Measurements from ENCODE around the gene SLC1A4. TPM values are rescaled to one million over a fixed set of nuclear protein-coding genes. Genes with fewer than 3 reads are reported as not detected.

Gene SLC1A4
- total RNA-seq, 2 donors from 2014 or later, result 0.07 to 1.9 TPM

GRCh38 chr2:65057391-65058052 is 68.3 kb downstream of the SLC1A4 start:
- 70 to 84% methylated on average over 6 of the region's 6 CpGs for WGBS, 2 experiments (ENCODE audit: insufficient coverage in 1 of 2, insufficient read length in 1 of 2)
- peak overlapping the region; percentile 85 for H3K4me3 Mint-ChIP-seq
- H3K27me3 ChIP-seq (ENCODE audit: control insufficient read depth, insufficient read depth, low read length, poor library complexity, severe bottlenecking), result no peaks in the 10 kb centered on the region
- peak overlapping the region; percentile 88 for H3K4me3 ChIP-seq (ENCODE audit: low read length)
- H3K9me3 ChIP-seq (ENCODE audit: control insufficient read depth, low read length), result no peaks in the 10 kb centered on the region
- no peak for TF ChIP-seq CTCF (conservative IDR thresholded peaks at IDR 0.05)
- peaks cover 10% of the 10 kb centered on the region for H3K4me1 Mint-ChIP-seq
- no peaks in the 10 kb centered on the region for H3K9me3 Mint-ChIP-seq
- peak overlapping the region; percentile 71 for H3K9ac ChIP-seq (ENCODE audit: extremely low read depth, low read length, poor library complexity, severe bottlenecking)
- H3K27ac ChIP-seq (ENCODE audit: low read depth, low read length), result no peak overlapping the region
- peaks cover 11% of the 10 kb centered on the region for H3K27me3 Mint-ChIP-seq (ENCODE audit: insufficient read depth)
- H3K4me1 ChIP-seq (ENCODE audit: control insufficient read depth, insufficient read depth, low read length), result no peaks in the 10 kb centered on the region
- H3K36me3 ChIP-seq (ENCODE audit: control insufficient read depth, insufficient read depth, low read length), result no peaks in the 10 kb centered on the region
- peak overlapping the region; percentile 4 for H3K27ac Mint-ChIP-seq
- DNase-seq, result no peak
- H3K36me3 Mint-ChIP-seq (ENCODE audit: low read depth), result peaks cover 7% of the 10 kb centered on the region

GRCh38 chr2:65059071-65059470 is 69.9 kb downstream of the SLC1A4 start:
- H3K9me3 ChIP-seq (ENCODE audit: control insufficient read depth, low read length), result no peaks in the 10 kb centered on the region
- no peak overlapping the region for H3K4me3 Mint-ChIP-seq

GRCh38 chr2:65061146-65061909 is 72.1 kb downstream of the SLC1A4 start:
- no peaks in the 10 kb centered on the region for H3K27me3 Mint-ChIP-seq (ENCODE audit: insufficient read depth)
- peak; percentile 20 for TF ChIP-seq CTCF (conservative IDR thresholded peaks at IDR 0.05)
- no peak overlapping the region for H3K4me3 Mint-ChIP-seq
- no peak for DNase-seq
- Histone ChIP-seq H3K4me3 (ENCODE audit: low read length) (no peak overlapping the region), H3K9me3 (ENCODE audit: control insufficient read depth, low read length) (no peaks in the 10 kb centered on the region), H3K27me3 (ENCODE audit: control insufficient read depth, insufficient read depth, low read length, poor library complexity, severe bottlenecking) (no peaks in the 10 kb centered on the region), H3K36me3 (ENCODE audit: control insufficient read depth, insufficient read depth, low read length) (no peaks in the 10 kb centered on the region), H3K9ac (ENCODE audit: extremely low read depth, low read length, poor library complexity, severe bottlenecking) (no peak overlapping the region), H3K27ac (ENCODE audit: low read depth, low read length) (no peak overlapping the region), H3K4me1 (ENCODE audit: control insufficient read depth, insufficient read depth, low read length) (no peaks in the 10 kb centered on the region)
- peaks cover 7% of the 10 kb centered on the region for H3K36me3 Mint-ChIP-seq (ENCODE audit: low read depth)
- no peaks in the 10 kb centered on the region for H3K9me3 Mint-ChIP-seq
- peak overlapping the region; percentile 60 for H3K27ac Mint-ChIP-seq
- H3K4me1 Mint-ChIP-seq, result peaks cover 10% of the 10 kb centered on the region
- 84 to 96% methylated on average over 3 to 7 of the region's 7 CpGs for WGBS, 2 experiments (ENCODE audit: insufficient coverage in 1 of 2, insufficient read length in 1 of 2)

More at GRCh38 chr2:65059071-65059470, 69.9 kb downstream of the SLC1A4 start:
- Histone ChIP-seq H3K4me3 (ENCODE audit: low read length) (no peak overlapping the region), H3K4me1 (ENCODE audit: control insufficient read depth, insufficient read depth, low read length) (no peaks in the 10 kb centered on the region), H3K27ac (ENCODE audit: low read depth, low read length) (no peak overlapping the region), H3K9ac (ENCODE audit: extremely low read depth, low read length, poor library complexity, severe bottlenecking) (no peak overlapping the region), H3K36me3 (ENCODE audit: control insufficient read depth, insufficient read depth, low read length) (no peaks in the 10 kb centered on the region), H3K27me3 (ENCODE audit: control insufficient read depth, insufficient read depth, low read length, poor library complexity, severe bottlenecking) (no peaks in the 10 kb centered on the region)
- Mint-ChIP-seq H3K27ac (no peak overlapping the region), H3K27me3 (ENCODE audit: insufficient read depth) (peaks cover 11% of the 10 kb centered on the region), H3K9me3 (no peaks in the 10 kb centered on the region), H3K36me3 (ENCODE audit: low read depth) (peaks cover 7% of the 10 kb centered on the region), H3K4me1 (peaks cover 10% of the 10 kb centered on the region)
- no peak for DNase-seq
- no peak for TF ChIP-seq CTCF (conservative IDR thresholded peaks at IDR 0.05)
- 98 to 100% methylated on average over 1 of the region's 1 CpG for WGBS, 2 experiments (ENCODE audit: insufficient coverage in 1 of 2, insufficient read length in 1 of 2)
